Measurements from ENCODE around the gene SELENOO. TPM values are rescaled to one million over a fixed set of nuclear protein-coding genes. Genes with fewer than 3 reads are reported as not detected.

The SELENOO gene
- total RNA-seq, 1 donor from 2014 or later: 24.7 TPM

DNA sequence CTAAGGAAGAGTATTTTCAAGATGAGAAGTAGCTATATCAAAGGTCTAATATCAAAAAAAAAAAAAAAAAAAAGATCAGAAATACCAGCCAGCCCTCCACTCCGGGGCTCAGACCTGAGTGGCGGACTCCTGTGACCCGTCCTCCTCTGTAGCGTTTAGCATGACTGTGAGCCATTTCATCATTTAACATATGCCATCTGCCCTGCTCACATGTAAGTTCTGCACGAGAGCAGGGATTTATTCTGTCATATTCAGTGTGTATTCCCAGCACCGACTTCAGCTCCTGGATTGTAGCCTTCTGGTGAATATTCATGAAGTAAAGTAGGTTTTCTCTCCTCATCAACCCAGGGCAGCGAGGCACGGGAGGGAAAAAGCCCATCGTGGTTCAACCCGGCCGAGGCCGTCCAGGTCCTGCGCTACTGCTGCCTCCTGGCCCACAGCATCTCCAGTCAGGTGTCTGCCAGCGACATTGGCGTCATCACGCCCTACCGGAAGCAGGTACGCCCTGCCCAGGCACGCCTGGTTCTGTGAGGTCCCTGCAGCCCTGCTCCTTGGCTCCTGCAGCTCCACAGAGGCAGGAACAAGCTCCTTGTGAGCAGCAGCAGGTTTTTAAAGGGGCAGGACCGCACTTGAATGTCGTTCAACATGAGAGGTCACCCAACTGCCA, 43.0 kb upstream of the SELENOO start:
- no peaks in the 10 kb centered on the region for H3K36me3 Mint-ChIP-seq (ENCODE audit: insufficient read depth)
- no peaks in the 10 kb centered on the region for H3K9me3 Mint-ChIP-seq (ENCODE audit: low read depth)
- TF ChIP-seq, protein P1, sequence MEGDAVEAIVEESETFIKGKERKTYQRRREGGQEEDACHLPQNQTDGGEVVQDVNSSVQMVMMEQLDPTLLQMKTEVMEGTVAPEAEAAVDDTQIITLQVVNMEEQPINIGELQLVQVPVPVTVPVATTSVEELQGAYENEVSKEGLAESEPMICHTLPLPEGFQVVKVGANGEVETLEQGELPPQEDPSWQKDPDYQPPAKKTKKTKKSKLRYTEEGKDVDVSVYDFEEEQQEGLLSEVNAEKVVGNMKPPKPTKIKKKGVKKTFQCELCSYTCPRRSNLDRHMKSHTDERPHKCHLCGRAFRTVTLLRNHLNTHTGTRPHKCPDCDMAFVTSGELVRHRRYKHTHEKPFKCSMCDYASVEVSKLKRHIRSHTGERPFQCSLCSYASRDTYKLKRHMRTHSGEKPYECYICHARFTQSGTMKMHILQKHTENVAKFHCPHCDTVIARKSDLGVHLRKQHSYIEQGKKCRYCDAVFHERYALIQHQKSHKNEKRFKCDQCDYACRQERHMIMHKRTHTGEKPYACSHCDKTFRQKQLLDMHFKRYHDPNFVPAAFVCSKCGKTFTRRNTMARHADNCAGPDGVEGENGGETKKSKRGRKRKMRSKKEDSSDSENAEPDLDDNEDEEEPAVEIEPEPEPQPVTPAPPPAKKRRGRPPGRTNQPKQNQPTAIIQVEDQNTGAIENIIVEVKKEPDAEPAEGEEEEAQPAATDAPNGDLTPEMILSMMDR (IDR thresholded peaks at IDR 0.05; ENCODE audit: unreplicated experiment): no peak
- H3K27ac Mint-ChIP-seq: no peak overlapping the region
- no peak for DNase-seq (ENCODE audit: low spot score, unreplicated experiment)
- no peak overlapping the region for H3K4me3 Mint-ChIP-seq (ENCODE audit: low read depth)
- peaks cover 40% of the 10 kb centered on the region for H3K27me3 Mint-ChIP-seq
- no peaks in the 10 kb centered on the region for H3K4me1 Mint-ChIP-seq (ENCODE audit: low read depth)

DNA sequence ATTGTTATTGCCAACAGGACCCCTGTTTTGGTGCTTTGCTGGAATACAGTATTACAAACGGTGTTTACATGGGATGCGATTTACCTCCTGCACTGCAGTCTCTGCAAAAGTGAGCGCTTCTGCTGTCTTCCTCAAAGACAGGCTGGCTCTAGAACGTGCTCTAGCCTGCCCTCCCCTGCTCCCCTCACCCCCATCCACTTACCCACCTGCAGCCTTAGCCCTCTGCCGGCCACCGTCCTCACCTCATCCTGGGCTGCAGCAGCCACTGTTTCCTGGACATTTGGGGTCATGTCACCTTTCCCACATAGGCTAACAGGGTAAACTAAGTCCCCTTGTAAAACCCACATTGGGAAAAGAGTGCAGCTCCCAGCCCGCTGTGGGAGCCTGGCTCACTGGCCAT, 39.9 kb upstream of the SELENOO start:
- Mint-ChIP-seq H3K4me3 (ENCODE audit: low read depth) (no peak overlapping the region), H3K27ac (no peak overlapping the region), H3K9me3 (ENCODE audit: low read depth) (no peaks in the 10 kb centered on the region), H3K36me3 (ENCODE audit: insufficient read depth) (no peaks in the 10 kb centered on the region), H3K27me3 (peaks cover 36% of the 10 kb centered on the region), H3K4me1 (ENCODE audit: low read depth) (no peaks in the 10 kb centered on the region)
- TF ChIP-seq, protein P1 (IDR thresholded peaks at IDR 0.05; ENCODE audit: unreplicated experiment): no peak
- DNase-seq (ENCODE audit: low spot score, unreplicated experiment): no peak

DNA sequence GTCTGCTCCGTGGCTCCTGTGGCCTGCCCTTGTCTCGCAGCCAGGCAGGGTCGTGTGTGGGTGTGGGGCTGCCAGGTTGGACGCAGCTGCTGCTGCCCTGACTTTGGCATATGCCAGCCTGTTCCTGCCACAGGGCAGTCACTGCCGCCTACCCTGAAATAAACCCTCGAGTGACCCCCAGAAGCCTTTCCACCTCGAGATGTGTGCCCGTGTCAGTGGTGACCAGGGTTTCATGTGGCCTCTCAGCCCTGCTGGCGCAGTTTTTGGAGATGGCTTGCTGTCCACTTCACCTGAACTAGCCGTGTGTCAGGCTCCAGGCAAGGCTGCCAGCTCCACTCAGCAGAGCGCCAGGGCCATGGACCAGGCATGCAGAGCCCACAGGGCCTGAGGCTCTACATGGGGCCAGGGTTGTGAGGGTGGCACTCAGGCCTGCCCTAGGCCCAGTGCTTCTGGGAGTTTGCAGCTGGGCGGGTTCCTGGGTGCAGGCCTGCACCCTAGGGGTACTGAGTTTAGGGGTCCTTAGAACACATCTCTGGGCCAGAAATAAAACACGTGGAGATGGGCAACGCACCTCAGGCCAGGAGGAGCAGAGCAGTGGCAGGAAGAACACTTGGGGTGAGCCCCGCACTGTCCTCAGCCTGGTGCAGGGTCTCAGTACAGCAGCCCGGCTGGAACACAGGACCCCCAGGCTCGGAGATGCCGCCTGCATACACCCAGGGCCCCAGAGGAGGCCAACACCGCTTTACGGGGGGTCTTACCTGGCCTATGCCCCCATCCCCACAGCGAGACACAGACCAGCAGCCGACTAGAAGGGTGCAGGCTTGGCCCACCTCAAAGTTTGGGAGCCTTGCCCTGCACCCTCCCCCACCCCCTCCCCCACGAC, 39.1 kb upstream of the SELENOO start:
- TF ChIP-seq, protein P1 (IDR thresholded peaks at IDR 0.05; ENCODE audit: unreplicated experiment): no peak
- DNase-seq (ENCODE audit: low spot score, unreplicated experiment): no peak
- Mint-ChIP-seq H3K4me3 (ENCODE audit: low read depth) (no peak overlapping the region), H3K4me1 (ENCODE audit: low read depth) (no peaks in the 10 kb centered on the region), H3K27me3 (peaks cover 34% of the 10 kb centered on the region), H3K27ac (no peak overlapping the region), H3K36me3 (ENCODE audit: insufficient read depth) (no peaks in the 10 kb centered on the region), H3K9me3 (ENCODE audit: low read depth) (no peaks in the 10 kb centered on the region)

DNA sequence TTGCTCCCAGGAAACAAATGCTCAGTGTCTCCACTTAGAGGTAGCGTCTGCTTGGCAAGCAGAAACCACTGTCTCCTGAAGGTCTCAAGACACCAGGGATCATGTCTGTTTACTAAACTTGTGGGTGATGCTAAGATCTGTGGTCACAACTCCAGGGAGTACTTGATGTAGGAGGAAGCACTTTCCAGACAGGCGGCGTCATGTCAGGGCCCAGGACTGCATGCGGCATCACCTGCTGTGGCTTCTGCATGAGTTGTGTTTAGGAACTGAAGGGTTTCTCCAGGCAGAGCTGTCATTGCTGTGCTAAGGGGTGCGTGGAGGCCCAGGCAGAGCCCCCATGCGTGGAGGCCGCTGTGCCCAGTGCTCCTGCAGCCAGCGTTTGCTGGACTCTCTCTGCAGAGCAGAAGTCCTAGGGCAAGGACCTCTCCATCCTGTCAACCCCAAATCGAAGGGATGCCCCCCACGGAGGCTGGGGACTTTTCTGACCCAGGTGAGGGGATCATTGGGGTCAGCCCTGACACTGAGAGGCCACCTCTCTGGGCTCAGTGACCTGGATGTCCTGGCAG, 38.3 kb upstream of the SELENOO start:
- TF ChIP-seq, protein P1 (IDR thresholded peaks at IDR 0.05; ENCODE audit: unreplicated experiment): no peak
- peaks cover 26% of the 10 kb centered on the region for H3K27me3 Mint-ChIP-seq
- DNase-seq (ENCODE audit: low spot score, unreplicated experiment): no peak
- no peak overlapping the region for H3K4me3 Mint-ChIP-seq (ENCODE audit: low read depth)
- H3K9me3 Mint-ChIP-seq (ENCODE audit: low read depth): no peaks in the 10 kb centered on the region
- no peak overlapping the region for H3K27ac Mint-ChIP-seq
- no peaks in the 10 kb centered on the region for H3K4me1 Mint-ChIP-seq (ENCODE audit: low read depth)
- no peaks in the 10 kb centered on the region for H3K36me3 Mint-ChIP-seq (ENCODE audit: insufficient read depth)

DNA sequence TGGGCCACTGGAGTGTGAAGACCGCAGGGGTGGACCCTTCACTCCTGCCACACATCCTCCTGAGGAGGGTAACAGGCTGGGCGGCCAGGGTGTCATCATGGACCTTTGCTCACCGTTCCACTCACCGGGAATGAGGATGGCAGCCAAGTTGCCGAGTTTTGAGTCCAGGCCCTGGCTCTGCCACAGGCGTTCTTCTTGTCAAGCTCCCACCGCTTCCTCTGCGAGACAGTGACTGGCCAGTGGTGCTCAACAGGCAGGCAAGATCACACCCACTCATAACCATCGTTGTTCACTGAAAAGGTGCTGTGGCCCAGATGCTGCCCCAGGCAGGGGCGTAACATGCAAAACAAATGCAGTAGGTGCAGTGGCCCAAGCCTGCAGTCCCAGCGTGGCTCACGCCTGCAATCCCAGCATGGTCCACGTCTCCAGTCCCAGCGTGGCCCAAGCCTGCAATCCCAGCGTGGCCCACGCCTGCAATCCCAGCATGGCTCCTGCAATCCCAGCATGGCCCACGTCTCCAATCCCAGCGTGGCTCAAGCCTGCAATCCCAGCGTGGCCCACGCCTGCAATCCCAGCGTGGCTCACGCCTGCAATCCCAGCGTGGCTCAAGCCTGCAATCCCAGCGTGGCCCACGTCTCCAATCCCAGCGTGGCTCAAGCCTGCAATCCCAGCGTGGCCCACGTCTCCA, 35.2 kb upstream of the SELENOO start:
- Mint-ChIP-seq H3K27ac (no peak overlapping the region), H3K9me3 (ENCODE audit: low read depth) (no peaks in the 10 kb centered on the region), H3K4me3 (ENCODE audit: low read depth) (no peak overlapping the region), H3K4me1 (ENCODE audit: low read depth) (peaks cover 1% of the 10 kb centered on the region), H3K27me3 (peaks cover 16% of the 10 kb centered on the region), H3K36me3 (ENCODE audit: insufficient read depth) (no peaks in the 10 kb centered on the region)
- TF ChIP-seq, protein P1 (IDR thresholded peaks at IDR 0.05; ENCODE audit: unreplicated experiment): no peak
- DNase-seq (ENCODE audit: low spot score, unreplicated experiment): no peak

All from progenitor cell of endocrine pancreas (in vitro differentiated cells).